HG03103 (cell line): Measurements from ENCODE around the gene RAD52.

Source experiments
- ATAC-seq: cut with Tn5 transposase; IDR thresholded peaks from one replicate; pipeline ENCODE4 v1.9.1; 2021; ENCODE audit warnings: low read depth; ENCODE audit not compliant: unreplicated experiment

Gene RAD52

GRCh38 chr12:949453-950191 lies at the start of gene RAD52:
Gene RAD52, minus strand, starts transcription at chr12:949694. Its CDS starts 16,636 bp downstream, at chr12:933058.
- peak; percentile 75 for ATAC-seq

- ATAC-seq = no peak
These were observed 48.8 kb upstream of the RAD52 start for GRCh38 chr12:998020-998874.

GRCh38 chr12:997505-997904 lies 48.0 kb upstream of the RAD52 start:
- ATAC-seq = no peak

- ATAC-seq = no peak
These were observed 47.4 kb upstream of the RAD52 start for GRCh38 chr12:996881-997280.

- no peak for ATAC-seq
These were observed 43.2 kb upstream of the RAD52 start for GRCh38 chr12:992647-993046.

GRCh38 chr12:991350-992333 lies 42.1 kb upstream of the RAD52 start:
- no peak for ATAC-seq

- peak; percentile 68 for ATAC-seq
These were observed 41.3 kb upstream of the RAD52 start, which contains the start of gene ERC1 for GRCh38 chr12:990661-991349. Gene ERC1, plus strand, starts transcription at chr12:991223. Its CDS starts 36,681 bp downstream, at chr12:1027904.

- ATAC-seq = peak; percentile 18
These were observed 40.5 kb upstream of the RAD52 start for GRCh38 chr12:989751-990660.

- no peak for ATAC-seq
These were observed 39.6 kb upstream of the RAD52 start for GRCh38 chr12:989051-989450.

- no peak for ATAC-seq
These were observed 39.2 kb upstream of the RAD52 start for GRCh38 chr12:988646-989045.

GRCh38 chr12:981961-982360 lies 32.5 kb upstream of the RAD52 start:
- no peak for ATAC-seq

- no peak for ATAC-seq
These were observed 31.8 kb upstream of the RAD52 start for GRCh38 chr12:981176-981828.

GRCh38 chr12:979349-979748 lies 29.9 kb upstream of the RAD52 start:
- ATAC-seq = no peak

GRCh38 chr12:977156-977555 lies 27.7 kb upstream of the RAD52 start:
- no peak for ATAC-seq

GRCh38 chr12:976644-977043 lies 27.1 kb upstream of the RAD52 start:
- no peak for ATAC-seq

- ATAC-seq = no peak
These were observed 24.9 kb upstream of the RAD52 start for GRCh38 chr12:974271-974862.

- ATAC-seq = no peak
These were observed 22.5 kb upstream of the RAD52 start for GRCh38 chr12:971991-972390.

GRCh38 chr12:969821-970220 lies 20.3 kb upstream of the RAD52 start:
- ATAC-seq = no peak
